ENCODE measurements around the gene POU6F2. TPM values are rescaled to one million over a fixed set of nuclear protein-coding genes. Genes with fewer than 3 reads are reported as not detected.

Gene POU6F2
- total RNA-seq, 1 donor from 2014 or later = 1.1 TPM

GRCh38 chr7:39260279-39260844, 282.7 kb downstream of the POU6F2 start:
- Mint-ChIP-seq H3K9me3 (ENCODE audit: unreplicated experiment) (no peaks in the 10 kb centered on the region), H3K4me3 (ENCODE audit: unreplicated experiment) (no peak overlapping the region), H3K27ac (ENCODE audit: unreplicated experiment) (no peak overlapping the region), H3K4me1 (ENCODE audit: unreplicated experiment) (peaks cover 3% of the 10 kb centered on the region), H3K36me3 (ENCODE audit: low read depth, unreplicated experiment) (no peaks in the 10 kb centered on the region), H3K27me3 (ENCODE audit: unreplicated experiment) (no peaks in the 10 kb centered on the region)
- DNase-seq (ENCODE audit: low spot score) = no peak
- no peak for TF ChIP-seq CTCF (IDR thresholded peaks at IDR 0.05; ENCODE audit: unreplicated experiment)

- H3K9me3 Mint-ChIP-seq (ENCODE audit: unreplicated experiment) = no peaks in the 10 kb centered on the region
- TF ChIP-seq CTCF (IDR thresholded peaks at IDR 0.05; ENCODE audit: unreplicated experiment) = no peak
- DNase-seq (ENCODE audit: low spot score) = no peak
- no peak overlapping the region for H3K4me3 Mint-ChIP-seq (ENCODE audit: unreplicated experiment)
- peaks cover 3% of the 10 kb centered on the region for H3K4me1 Mint-ChIP-seq (ENCODE audit: unreplicated experiment)
- no peak overlapping the region for H3K27ac Mint-ChIP-seq (ENCODE audit: unreplicated experiment)
- no peaks in the 10 kb centered on the region for H3K27me3 Mint-ChIP-seq (ENCODE audit: unreplicated experiment)
- H3K36me3 Mint-ChIP-seq (ENCODE audit: low read depth, unreplicated experiment) = no peaks in the 10 kb centered on the region
These were observed 284.1 kb downstream of the POU6F2 start for GRCh38 chr7:39261771-39262170.

- DNase-seq (ENCODE audit: low spot score) = no peak
- Mint-ChIP-seq H3K27me3 (ENCODE audit: unreplicated experiment) (no peaks in the 10 kb centered on the region), H3K4me3 (ENCODE audit: unreplicated experiment) (no peak overlapping the region)
These were observed 288.2 kb downstream of the POU6F2 start for GRCh38 chr7:39265641-39266591.

GRCh38 chr7:39269034-39269433, 291.3 kb downstream of the POU6F2 start:
- Mint-ChIP-seq H3K9me3 (ENCODE audit: unreplicated experiment) (no peaks in the 10 kb centered on the region), H3K4me1 (ENCODE audit: unreplicated experiment) (no peaks in the 10 kb centered on the region), H3K36me3 (ENCODE audit: low read depth, unreplicated experiment) (no peaks in the 10 kb centered on the region), H3K27ac (ENCODE audit: unreplicated experiment) (no peak overlapping the region), H3K4me3 (ENCODE audit: unreplicated experiment) (no peak overlapping the region), H3K27me3 (ENCODE audit: unreplicated experiment) (no peaks in the 10 kb centered on the region)
- no peak for DNase-seq (ENCODE audit: low spot score)
- TF ChIP-seq CTCF (IDR thresholded peaks at IDR 0.05; ENCODE audit: unreplicated experiment) = no peak

More at GRCh38 chr7:39265641-39266591, 288.2 kb downstream of the POU6F2 start:
- Mint-ChIP-seq H3K36me3 (ENCODE audit: low read depth, unreplicated experiment) (no peaks in the 10 kb centered on the region), H3K9me3 (ENCODE audit: unreplicated experiment) (no peaks in the 10 kb centered on the region), H3K4me1 (ENCODE audit: unreplicated experiment) (no peaks in the 10 kb centered on the region), H3K27ac (ENCODE audit: unreplicated experiment) (no peak overlapping the region)
- TF ChIP-seq CTCF (IDR thresholded peaks at IDR 0.05; ENCODE audit: unreplicated experiment) = no peak

GRCh38 chr7:39270018-39270417, 292.3 kb downstream of the POU6F2 start:
- TF ChIP-seq CTCF (IDR thresholded peaks at IDR 0.05; ENCODE audit: unreplicated experiment) = no peak
- no peaks in the 10 kb centered on the region for H3K27me3 Mint-ChIP-seq (ENCODE audit: unreplicated experiment)

More at GRCh38 chr7:39270018-39270417, 292.3 kb downstream of the POU6F2 start:
- Mint-ChIP-seq H3K4me3 (ENCODE audit: unreplicated experiment) (no peak overlapping the region), H3K36me3 (ENCODE audit: low read depth, unreplicated experiment) (no peaks in the 10 kb centered on the region), H3K27ac (ENCODE audit: unreplicated experiment) (no peak overlapping the region), H3K4me1 (ENCODE audit: unreplicated experiment) (no peaks in the 10 kb centered on the region), H3K9me3 (ENCODE audit: unreplicated experiment) (no peaks in the 10 kb centered on the region)
- no peak for DNase-seq (ENCODE audit: low spot score)
